SU-DHL-6 (cell line): ENCODE measurements around the gene EGLN2.

ENCODE experiments used
- CTCF ChIP-seq: fragments of 200-600 bp; sonication (generic); IDR thresholded peaks from one replicate; pipeline ENCODE4 v1.5.1; 2017; ENCODE audit warnings: antibody characterized with exemption, mild to moderate bottlenecking, low read length, moderate library complexity; ENCODE audit not compliant: insufficient read depth, poor library complexity, severe bottlenecking
- EZH2phosphoT487 ChIP-seq: fragments of 200-600 bp; sonication (generic), shearing (Covaris generic); conservative IDR thresholded peaks from 2 replicates; pipeline ENCODE4 v1.6.1; 2018; ENCODE audit warnings: mild to moderate bottlenecking, antibody characterized with exemption, low read length, moderate library complexity, mixed read lengths

GRCh38 chr19:40783711-40784110, 15.3 kb upstream of the EGLN2 start:
- TF ChIP-seq CTCF = no peak
- no peak for TF ChIP-seq EZH2phosphoT487
